GM23248 (cell line): ENCODE data around the gene GLRX5. TPM values are rescaled to one million over a fixed set of nuclear protein-coding genes. Genes with fewer than 3 reads are reported as not detected.

Source experiments
- DNase-seq: peaks from one replicate; pipeline ENCODE4 v3.0.0-alpha.2; 2015
- H2AFZ ChIP-seq: fragments of 200-600 bp; sonication (generic); 2 replicates; pipeline ENCODE4 v1.6.1; 2016; ENCODE audit warnings: antibody characterized with exemption
- H3F3A ChIP-seq: fragments of 200-600 bp; sonication (generic); 2 replicates; pipeline ENCODE4 v1.6.1; 2016; ENCODE audit warnings: mild to moderate bottlenecking, antibody characterized with exemption, mixed run types; ENCODE audit not compliant: insufficient read depth
- H3K27ac ChIP-seq: fragments of 200-600 bp; sonication (generic); 2 replicates; pipeline ENCODE4 v1.5.1; 2016; ENCODE audit warnings: mild to moderate bottlenecking
- H3K27me3 ChIP-seq: fragments of 200-600 bp; sonication (generic); replicated peaks from 2 replicates; pipeline ENCODE4 v1.6.1; 2016; ENCODE audit warnings: mild to moderate bottlenecking; ENCODE audit not compliant: insufficient read depth
- H3K36me3 ChIP-seq: fragments of 200-600 bp; sonication (generic); 2 replicates; pipeline ENCODE4 v1.6.1; 2016; ENCODE audit warnings: low read depth, mild to moderate bottlenecking
- H3K4me1 ChIP-seq: fragments of 200-600 bp; sonication (generic); 2 replicates; pipeline ENCODE4 v1.6.1; 2016; ENCODE audit warnings: mild to moderate bottlenecking; ENCODE audit not compliant: insufficient read depth
- H3K4me2 ChIP-seq: fragments of 200-600 bp; sonication (generic); one replicate; pipeline ENCODE4 v1.6.1; 2016; ENCODE audit warnings: mild to moderate bottlenecking; ENCODE audit not compliant: unreplicated experiment
- H3K4me3 ChIP-seq: fragments of 200-600 bp; sonication (generic); 2 replicates; pipeline ENCODE4 v1.5.1; 2016; ENCODE audit warnings: mild to moderate bottlenecking
- H3K79me2 ChIP-seq: fragments of 200-600 bp; sonication (generic); 2 replicates; pipeline ENCODE4 v1.6.1; 2016; ENCODE audit warnings: mild to moderate bottlenecking; ENCODE audit not compliant: insufficient read depth
- H3K9ac ChIP-seq: fragments of 200-600 bp; sonication (generic); 2 replicates; pipeline ENCODE4 v1.6.1; 2016; ENCODE audit warnings: mild to moderate bottlenecking
- H3K9me2 ChIP-seq: fragments of 200-600 bp; sonication (generic); 2 replicates; pipeline ENCODE4 v1.6.1; 2016; ENCODE audit warnings: mixed run types, mild to moderate bottlenecking, moderate library complexity; ENCODE audit not compliant: insufficient read depth
- H3K9me3 ChIP-seq: fragments of 200-600 bp; sonication (generic); one replicate; pipeline ENCODE4 v1.6.1; 2017; ENCODE audit warnings: low read depth
- H4K20me1 ChIP-seq: fragments of 200-600 bp; sonication (generic); 2 replicates; pipeline ENCODE4 v1.6.0; 2016; ENCODE audit not compliant: insufficient read depth
- EZH2 ChIP-seq: fragments of 200-600 bp; sonication (generic); IDR thresholded peaks from 2 replicates; pipeline ENCODE4 v1.6.1; 2018; ENCODE audit warnings: antibody characterized with exemption, mild to moderate bottlenecking; ENCODE audit not compliant: insufficient read depth, poor library complexity, severe bottlenecking
- EZH2phosphoT487 ChIP-seq: fragments of 200-600 bp; sonication (generic); IDR thresholded peaks from 2 replicates; pipeline ENCODE4 v1.6.1; 2018; ENCODE audit warnings: antibody characterized with exemption, moderate library complexity, mild to moderate bottlenecking, low read depth; ENCODE audit not compliant: insufficient read depth
- WGBS, 2 experiments: methylation state at CpG; one replicate each; pipeline ENCODE4 v1.1.6; 2015 to 2017; ENCODE audit warnings: low lambda C conversion rate in 2 of 2, low coverage in 1 of 2; ENCODE audit errors: missing lambda C conversion rate in 2 of 2; 5-methylcytosine and 5-hydroxymethylcytosine counted together
- in situ Hi-C: fragments of 300-500 bp; cut with MboI; formaldehyde crosslinking; loops from 2 replicates; pipeline ENCODE4 v1.15.0; 2020
- polyA plus RNA-seq: library from polyadenylated mRNA; unstranded; fragments of >200 nt; fragmentation: Nextera tagmentation; extraction: Ambion mirVana; gene quantifications from 2 replicates; pipeline ENCODE4 v1.2.1, GENCODE V29; 2016
- total RNA-seq: library from RNA; depleted of rRNA; stranded (reverse); fragments of >200 nt; shearing (Covaris generic); gene quantifications from 2 replicates; pipeline ENCODE4 v1.2.3, GENCODE V29; 2014

Gene GLRX5
- total and polyA plus RNA-seq, 2 experiments from 2014 or later = 38.6 to 48.7 TPM

- in situ Hi-C loops = no loop called here
- H4K20me1 ChIP-seq = no peaks in the 10 kb centered on the region
- no peak overlapping the region for H3K4me2 ChIP-seq
- no peaks in the 10 kb centered on the region for H3K9me2 ChIP-seq
- TF ChIP-seq EZH2 = no peak
- no peak for TF ChIP-seq EZH2phosphoT487
- WGBS, 2 experiments = 36 to 42% methylated on average over 9 of the region's 9 CpGs
- H3K27ac ChIP-seq = no peak overlapping the region
- no peaks in the 10 kb centered on the region for H3K79me2 ChIP-seq
- peaks cover 23% of the 10 kb centered on the region for H3K4me1 ChIP-seq
- H3K4me3 ChIP-seq = no peak overlapping the region
- H3K27me3 ChIP-seq = no peaks in the 10 kb centered on the region
- H3F3A ChIP-seq = no peaks in the 10 kb centered on the region; the same call in 1 of the 2 replicates
- H3K36me3 ChIP-seq = no peaks in the 10 kb centered on the region
- no peaks in the 10 kb centered on the region for H3K9me3 ChIP-seq
- H3K9ac ChIP-seq = no peak overlapping the region
- H2AFZ ChIP-seq = no peak overlapping the region
- no peak for DNase-seq
Measured at GRCh38 chr14:95497561-95498011, 37.3 kb upstream of the GLRX5 start.

GRCh38 chr14:95498622-95499353, 36.1 kb upstream of the GLRX5 start:
- no peak for TF ChIP-seq EZH2
- no peak for TF ChIP-seq EZH2phosphoT487
- Histone ChIP-seq H2AFZ (no peak overlapping the region), H3K9me3 (no peaks in the 10 kb centered on the region), H3F3A (peaks cover 2% of the 10 kb centered on the region), H3K4me2 (no peak overlapping the region), H3K9ac (no peak overlapping the region), H3K79me2 (no peaks in the 10 kb centered on the region), H3K36me3 (no peaks in the 10 kb centered on the region), H3K4me3 (no peak overlapping the region), H3K4me1 (peaks cover 23% of the 10 kb centered on the region), H4K20me1 (no peaks in the 10 kb centered on the region), H3K9me2 (no peaks in the 10 kb centered on the region), H3K27me3 (no peaks in the 10 kb centered on the region), H3K27ac (no peak overlapping the region)
- DNase-seq = no peak
- in situ Hi-C loops = no loop called here
- WGBS, 2 experiments = 57 to 62% methylated on average over 9 of the region's 9 CpGs

- Histone ChIP-seq H3K27me3 (no peaks in the 10 kb centered on the region), H3K36me3 (no peaks in the 10 kb centered on the region), H3K4me1 (peaks cover 25% of the 10 kb centered on the region), H2AFZ (no peak overlapping the region), H4K20me1 (no peaks in the 10 kb centered on the region), H3K9ac (no peak overlapping the region), H3K9me3 (no peaks in the 10 kb centered on the region), H3K4me2 (no peak overlapping the region), H3K9me2 (no peaks in the 10 kb centered on the region), H3K4me3 (no peak overlapping the region), H3K27ac (no peak overlapping the region), H3F3A (peaks cover 7% of the 10 kb centered on the region), H3K79me2 (no peaks in the 10 kb centered on the region)
- in situ Hi-C loops = no loop called here
- DNase-seq = no peak
- TF ChIP-seq EZH2phosphoT487 = no peak
- no peak for TF ChIP-seq EZH2
- WGBS, 2 experiments = 36 to 46% methylated on average over 1 of the region's 1 CpG
Measured at GRCh38 chr14:95499354-95499750, 35.5 kb upstream of the GLRX5 start.

GRCh38 chr14:95500201-95500681, 34.6 kb upstream of the GLRX5 start:
- Histone ChIP-seq H3K4me1 (peaks cover 34% of the 10 kb centered on the region), H3K9ac (no peak overlapping the region), H3K36me3 (no peaks in the 10 kb centered on the region), H3K79me2 (no peaks in the 10 kb centered on the region), H3K27ac (peak overlapping the region; percentile 22; the same call in 1 of the 2 replicates), H2AFZ (no peak overlapping the region), H3K9me2 (no peaks in the 10 kb centered on the region), H3K4me3 (no peak overlapping the region), H3F3A (peaks cover 16% of the 10 kb centered on the region), H3K9me3 (no peaks in the 10 kb centered on the region), H3K4me2 (no peak overlapping the region), H3K27me3 (no peaks in the 10 kb centered on the region), H4K20me1 (no peaks in the 10 kb centered on the region)
- no peak for DNase-seq
- TF ChIP-seq EZH2phosphoT487 (no peak), EZH2 (no peak)
- 53 to 58% methylated on average over 13 to 14 of the region's 14 CpGs for WGBS, 2 experiments
- in situ Hi-C loops = no loop called here
